Tongue (tissue), 2 donors: ENCODE measurements around the gene TBC1D20. TPM values are rescaled to one million over a fixed set of nuclear protein-coding genes. Genes with fewer than 3 reads are reported as not detected.
"Not testable (repeated sequence)": the region's sequence is repeated elsewhere in the genome, so short reads cannot be mapped to it uniquely, and the experiment has no call there.

Source experiments
- DNase-seq: peaks from one replicate; pipeline ENCODE4 v3.0.0-alpha.2; 2015
- total RNA-seq: library from RNA; depleted of rRNA; stranded (reverse); fragments of >200 nt; gene quantifications from one replicate; pipeline ENCODE4 v1.2.3, GENCODE V29; 2014

The TBC1D20 gene
- total RNA-seq, 1 donor from 2014 or later = 30.5 TPM

GRCh38 chr20:475463-476357 lies 13.4 kb upstream of the TBC1D20 start:
- peak; percentile 48 for DNase-seq

- DNase-seq = no peak
These were observed 12.2 kb upstream of the TBC1D20 start for GRCh38 chr20:474581-474980.

- no peak for DNase-seq
These were observed 10.6 kb upstream of the TBC1D20 start for GRCh38 chr20:472889-473292.

- no peak for DNase-seq
These were observed 10.0 kb upstream of the TBC1D20 start for GRCh38 chr20:472137-472846.

- DNase-seq = no peak
These were observed 7.6 kb upstream of the TBC1D20 start for GRCh38 chr20:469746-470490.

- no peak for DNase-seq
These were observed 5.4 kb upstream of the TBC1D20 start for GRCh38 chr20:467755-468154.

GRCh38 chr20:461254-462198 lies 807 bp downstream of the TBC1D20 start:
- DNase-seq = peak; percentile 69

GRCh38 chr20:460707-461106 lies 1.6 kb downstream of the TBC1D20 start:
- DNase-seq = no peak

- DNase-seq = no peak
These were observed 2.2 kb downstream of the TBC1D20 start for GRCh38 chr20:460180-460579.

- no peak for DNase-seq
These were observed 3.6 kb downstream of the TBC1D20 start for GRCh38 chr20:458776-459175.

GRCh38 chr20:454951-455350 lies 7.4 kb downstream of the TBC1D20 start:
- DNase-seq = no peak

GRCh38 chr20:452021-452420 lies 10.3 kb downstream of the TBC1D20 start:
- DNase-seq = not testable (repeated sequence)

GRCh38 chr20:445514-446336 lies 16.6 kb downstream of the TBC1D20 start:
- no peak for DNase-seq

GRCh38 chr20:444862-445426 lies 17.4 kb downstream of the TBC1D20 start:
- no peak for DNase-seq

- DNase-seq = no peak
These were observed 18.2 kb downstream of the TBC1D20 start for GRCh38 chr20:444117-444516.

GRCh38 chr20:443223-443775 lies 19.0 kb downstream of the TBC1D20 start:
- DNase-seq = no peak

- no peak for DNase-seq
These were observed 21.7 kb downstream of the TBC1D20 start for GRCh38 chr20:440636-441035.

GRCh38 chr20:440148-440547 lies 22.2 kb downstream of the TBC1D20 start:
- no peak for DNase-seq

GRCh38 chr20:438571-439469 lies 23.5 kb downstream of the TBC1D20 start:
- DNase-seq = peak; percentile 71
